Measurements from ENCODE around the gene LDB2.

Gene LDB2

GRCh38 chr4:16608123-16608522, 290.3 kb downstream of the LDB2 start:
- H3K27ac ChIP-seq, result no peak overlapping the region
- TF ChIP-seq ZFX (IDR thresholded peaks at IDR 0.05; ENCODE audit: borderline replicate concordance) (no peak), CTCF (IDR thresholded peaks at IDR 0.05) (no peak)

GRCh38 chr4:16607241-16608066, 291.0 kb downstream of the LDB2 start:
- no peak overlapping the region for H3K27ac ChIP-seq
- TF ChIP-seq CTCF (IDR thresholded peaks at IDR 0.05) (no peak), ZFX (IDR thresholded peaks at IDR 0.05; ENCODE audit: borderline replicate concordance) (no peak)

GRCh38 chr4:16606691-16607090, 291.8 kb downstream of the LDB2 start:
- TF ChIP-seq ZFX (IDR thresholded peaks at IDR 0.05; ENCODE audit: borderline replicate concordance) (no peak), CTCF (IDR thresholded peaks at IDR 0.05) (no peak)
- no peak overlapping the region for H3K27ac ChIP-seq

- no peak overlapping the region for H3K27ac ChIP-seq
- no peak for TF ChIP-seq ZFX (IDR thresholded peaks at IDR 0.05; ENCODE audit: borderline replicate concordance)
- no peak for TF ChIP-seq CTCF (IDR thresholded peaks at IDR 0.05)
Observed at GRCh38 chr4:16603178-16603577, 295.3 kb downstream of the LDB2 start.

- no peak for TF ChIP-seq CTCF (IDR thresholded peaks at IDR 0.05)
- no peak for TF ChIP-seq ZFX (IDR thresholded peaks at IDR 0.05; ENCODE audit: borderline replicate concordance)
- no peak overlapping the region for H3K27ac ChIP-seq
Observed at GRCh38 chr4:16598597-16599206, 299.7 kb downstream of the LDB2 start.

GRCh38 chr4:16597845-16598596, 300.4 kb downstream of the LDB2 start:
- TF ChIP-seq ZFX (IDR thresholded peaks at IDR 0.05; ENCODE audit: borderline replicate concordance), result no peak
- no peak for TF ChIP-seq CTCF (IDR thresholded peaks at IDR 0.05)
- H3K27ac ChIP-seq, result no peak overlapping the region
